22Rv1 (cell line): ENCODE results near the gene ERAP2.

Source experiments
- ZFX ChIP-seq: fragments of 450-650 bp; IDR thresholded peaks from 2 replicates; pipeline ENCODE4 v1.6.1; 2017; ENCODE audit warnings: antibody characterized with exemption, borderline replicate concordance
- TF ChIP-seq, protein P1 (sequence below): fragments of 450-650 bp; IDR thresholded peaks from 2 replicates; pipeline ENCODE4 v1.5.1; 2017; ENCODE audit warnings: mild to moderate bottlenecking

DNA sequence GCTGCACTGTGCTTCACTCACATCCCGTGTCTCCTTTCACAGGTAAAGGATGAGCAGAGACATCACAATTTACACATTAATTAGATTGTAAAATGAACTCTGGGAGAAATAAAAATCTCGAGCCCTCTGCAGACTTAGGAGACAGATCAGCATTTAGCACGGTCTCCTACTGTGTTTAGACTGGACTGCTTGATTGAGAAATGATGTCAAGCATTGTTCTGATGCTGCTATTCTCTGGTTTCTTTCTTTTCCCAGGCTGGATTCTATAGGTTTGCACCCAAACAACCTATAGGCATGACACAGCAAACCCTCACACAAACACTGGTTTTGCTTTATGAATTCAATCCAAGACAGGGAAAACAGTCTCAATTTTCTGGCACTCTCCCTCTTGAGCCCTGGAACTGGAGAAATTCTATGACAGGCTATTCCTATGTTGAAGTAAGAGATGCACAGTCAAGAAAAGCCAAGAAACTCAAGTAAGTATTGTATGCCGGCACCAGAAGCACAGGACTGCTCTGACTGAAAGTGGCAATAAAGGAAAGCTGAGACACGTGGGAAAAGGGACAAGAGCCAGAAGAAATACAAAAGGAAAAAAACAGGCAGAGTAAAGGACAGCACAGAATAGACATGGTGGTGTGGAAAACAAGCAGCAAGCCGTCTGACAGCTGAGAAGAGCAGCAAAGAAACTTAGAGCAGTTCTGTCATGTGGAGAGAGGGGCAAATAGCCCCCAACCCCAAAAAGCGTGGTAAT lies 24.8 kb upstream of the ERAP2 start:
- TF ChIP-seq, protein P1, sequence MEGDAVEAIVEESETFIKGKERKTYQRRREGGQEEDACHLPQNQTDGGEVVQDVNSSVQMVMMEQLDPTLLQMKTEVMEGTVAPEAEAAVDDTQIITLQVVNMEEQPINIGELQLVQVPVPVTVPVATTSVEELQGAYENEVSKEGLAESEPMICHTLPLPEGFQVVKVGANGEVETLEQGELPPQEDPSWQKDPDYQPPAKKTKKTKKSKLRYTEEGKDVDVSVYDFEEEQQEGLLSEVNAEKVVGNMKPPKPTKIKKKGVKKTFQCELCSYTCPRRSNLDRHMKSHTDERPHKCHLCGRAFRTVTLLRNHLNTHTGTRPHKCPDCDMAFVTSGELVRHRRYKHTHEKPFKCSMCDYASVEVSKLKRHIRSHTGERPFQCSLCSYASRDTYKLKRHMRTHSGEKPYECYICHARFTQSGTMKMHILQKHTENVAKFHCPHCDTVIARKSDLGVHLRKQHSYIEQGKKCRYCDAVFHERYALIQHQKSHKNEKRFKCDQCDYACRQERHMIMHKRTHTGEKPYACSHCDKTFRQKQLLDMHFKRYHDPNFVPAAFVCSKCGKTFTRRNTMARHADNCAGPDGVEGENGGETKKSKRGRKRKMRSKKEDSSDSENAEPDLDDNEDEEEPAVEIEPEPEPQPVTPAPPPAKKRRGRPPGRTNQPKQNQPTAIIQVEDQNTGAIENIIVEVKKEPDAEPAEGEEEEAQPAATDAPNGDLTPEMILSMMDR = no peak
- TF ChIP-seq ZFX = no peak
